GM21723 (cell line): Measurements from ENCODE around the gene PDZD11.
"Not testable (repeated sequence)": the region's sequence is repeated elsewhere in the genome, so short reads cannot be mapped to it uniquely, and the experiment has no call there.

Experiments used
- ATAC-seq: cut with Tn5 transposase; IDR thresholded peaks from one replicate; pipeline ENCODE4 v1.9.1; 2021; ENCODE audit warnings: mild to moderate bottlenecking, moderate library complexity; ENCODE audit not compliant: unreplicated experiment

The PDZD11 gene

GRCh38 chrX:70257423-70258288 is 32.1 kb downstream of the PDZD11 start:
- ATAC-seq: no peak

- no peak for ATAC-seq
These were observed 34.3 kb downstream of the PDZD11 start for GRCh38 chrX:70255452-70255851.

GRCh38 chrX:70254909-70255308 is 34.8 kb downstream of the PDZD11 start:
- no peak for ATAC-seq

DNA sequence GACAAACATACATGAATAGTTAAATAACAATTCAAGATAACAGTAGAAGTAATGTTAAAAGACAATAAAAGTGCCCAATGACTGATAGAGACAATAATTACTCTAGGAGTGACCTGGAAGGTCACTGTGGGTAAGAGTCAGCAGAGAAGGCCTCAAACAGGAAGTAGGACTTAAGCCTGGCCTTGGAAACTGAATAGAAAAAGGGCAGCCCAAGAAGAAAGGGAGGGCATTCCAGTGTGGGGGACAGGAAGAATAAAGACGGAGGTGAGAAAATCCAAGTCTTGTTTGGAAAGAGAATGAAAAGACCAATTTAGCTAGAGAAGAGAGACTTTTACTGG is 35.7 kb downstream of the PDZD11 start:
- no peak for ATAC-seq

DNA sequence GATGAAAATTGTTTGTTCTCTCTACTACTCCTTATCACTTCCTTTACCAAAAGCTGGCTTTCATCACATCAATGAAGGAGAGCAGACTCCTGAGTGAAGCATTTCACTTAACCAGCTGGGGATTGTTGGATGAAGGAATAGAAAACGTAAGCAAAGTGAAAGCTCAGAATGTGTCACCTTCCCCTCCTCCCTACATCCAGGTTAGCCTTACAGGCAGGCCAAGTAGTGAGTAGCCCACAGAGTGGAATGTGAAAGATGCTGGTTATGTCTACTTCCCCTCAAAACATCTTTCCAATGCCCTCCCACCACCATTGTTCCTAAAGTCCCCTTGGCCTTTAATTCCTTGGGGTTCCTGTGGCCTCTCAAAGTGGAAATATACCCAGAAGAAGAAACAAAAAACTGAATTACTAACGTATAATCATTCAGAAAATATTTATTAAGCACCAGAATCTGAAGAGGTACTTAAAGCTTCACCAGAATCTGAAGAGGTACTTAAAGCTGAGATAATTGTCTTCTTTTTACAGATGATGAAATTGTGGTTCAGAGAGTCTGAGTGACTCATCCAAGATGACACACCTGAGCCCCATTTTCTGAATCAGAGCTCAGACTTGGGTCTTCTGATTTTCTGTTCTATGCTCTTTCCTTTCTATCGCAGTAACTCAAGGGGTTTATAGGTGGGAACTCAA is 36.2 kb downstream of the PDZD11 start:
- ATAC-seq: no peak

GRCh38 chrX:70252491-70252890 is 37.2 kb downstream of the PDZD11 start:
- ATAC-seq: no peak

DNA sequence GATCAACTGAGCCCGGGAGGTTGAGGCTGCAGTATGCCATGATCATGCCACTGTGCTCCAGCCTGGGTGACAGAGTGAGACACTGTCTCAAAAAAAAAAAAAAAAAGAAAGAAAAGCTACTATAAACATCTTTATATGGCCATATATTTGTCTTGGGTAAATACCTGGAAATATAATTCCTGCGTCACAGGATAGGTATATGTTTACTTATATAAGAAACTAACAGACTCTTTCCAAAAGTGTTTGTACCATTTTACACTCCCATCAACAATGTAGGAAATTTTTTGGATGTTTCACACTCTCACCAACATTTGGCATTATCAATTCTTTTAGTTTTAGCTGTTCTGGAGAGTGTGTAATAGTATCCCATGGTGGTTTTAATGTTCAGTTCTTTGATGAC is 42.5 kb downstream of the PDZD11 start:
- ATAC-seq: no peak

GRCh38 chrX:70244881-70245280 is 44.8 kb downstream of the PDZD11 start:
- ATAC-seq: no peak

- ATAC-seq: not testable (repeated sequence)
These were observed 46.1 kb downstream of the PDZD11 start for GRCh38 chrX:70243601-70244000.

DNA sequence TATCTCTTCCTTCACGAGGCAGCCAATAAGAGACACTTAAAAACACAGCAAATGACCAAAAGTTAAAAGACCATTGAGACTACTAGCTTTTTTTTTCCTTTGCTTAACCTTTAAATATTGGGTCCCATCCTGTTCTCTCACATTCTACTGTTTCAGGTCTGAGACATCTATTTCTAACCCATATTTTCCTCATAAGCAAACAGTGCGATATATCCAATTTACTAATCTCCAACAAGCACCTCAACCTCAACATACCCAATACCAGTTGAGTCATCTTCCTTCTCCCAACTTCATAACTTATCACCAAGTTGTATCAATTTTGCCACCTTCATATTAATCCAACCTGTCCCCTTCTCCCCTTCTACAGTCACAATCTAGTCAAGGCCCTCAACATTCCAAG is 48.2 kb downstream of the PDZD11 start:
- ATAC-seq: no peak

DNA sequence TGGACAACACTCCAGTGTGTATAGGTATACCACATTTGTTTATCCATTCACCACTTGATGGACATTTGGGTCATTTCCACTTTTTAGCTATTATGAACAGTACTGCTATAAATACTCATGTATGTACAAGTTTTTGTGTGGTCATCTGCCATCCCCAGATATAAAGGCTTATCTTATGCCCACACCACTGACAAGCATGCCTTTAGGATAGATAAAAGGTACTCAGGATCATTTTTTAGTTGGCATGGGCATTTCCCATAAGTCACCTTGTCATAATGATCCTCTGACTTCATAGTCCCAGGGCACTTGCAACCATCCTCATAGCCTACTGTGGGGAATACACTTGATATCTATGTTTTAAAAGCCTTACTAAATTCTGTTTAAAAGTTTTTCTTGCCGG is 49.0 kb downstream of the PDZD11 start:
- ATAC-seq: no peak
